GM18873 (cell line): ENCODE data around the gene LTB.
"Not testable (repeated sequence)": the region's sequence is repeated elsewhere in the genome, so short reads cannot be mapped to it uniquely, and the experiment has no call there.

Experiments used
- ATAC-seq: cut with Tn5 transposase; IDR thresholded peaks from one replicate; pipeline ENCODE4 v1.9.1; 2021; ENCODE audit warnings: mild to moderate bottlenecking, moderate library complexity, moderate number of reproducible peaks; ENCODE audit not compliant: unreplicated experiment, low FRiP score

Gene LTB

GRCh38 chr6:31609519-31610406 lies 27.5 kb upstream of the LTB start:
- no peak for ATAC-seq

- ATAC-seq, result no peak
Measured at GRCh38 chr6:31607317-31607716, 25.1 kb upstream of the LTB start.

GRCh38 chr6:31597006-31597405 lies 14.8 kb upstream of the LTB start:
- ATAC-seq, result no peak

- no peak for ATAC-seq
Measured at GRCh38 chr6:31592396-31592771, 10.2 kb upstream of the LTB start.

- not testable (repeated sequence) for ATAC-seq
Measured at GRCh38 chr6:31590691-31591090, 8.5 kb upstream of the LTB start.

GRCh38 chr6:31588871-31589650 lies 6.8 kb upstream of the LTB start:
- ATAC-seq, result no peak

- no peak for ATAC-seq
Measured at GRCh38 chr6:31587791-31588777, 5.9 kb upstream of the LTB start.

- ATAC-seq, result no peak
Measured at GRCh38 chr6:31586599-31587281, 4.5 kb upstream of the LTB start.

GRCh38 chr6:31586008-31586407 lies 3.8 kb upstream of the LTB start, which contains the start of gene LST1:
TSS of gene LST1 (plus strand) at chr6:31586277. CDS start at chr6:31587300, 1,023 bp downstream.
- no peak for ATAC-seq

GRCh38 chr6:31585491-31585890 lies 3.3 kb upstream of the LTB start:
- ATAC-seq, result no peak

GRCh38 chr6:31581434-31582229 lies 592 bp downstream of the LTB start:
- ATAC-seq, result no peak

GRCh38 chr6:31580807-31581433 lies 1.3 kb downstream of the LTB start:
- no peak for ATAC-seq

- ATAC-seq, result no peak
Measured at GRCh38 chr6:31580438-31580740, 1.8 kb downstream of the LTB start.

- no peak for ATAC-seq
Measured at GRCh38 chr6:31579546-31580437, 2.4 kb downstream of the LTB start.

GRCh38 chr6:31579119-31579505 lies 3.1 kb downstream of the LTB start:
- no peak for ATAC-seq

GRCh38 chr6:31578184-31579118 lies 3.8 kb downstream of the LTB start:
- ATAC-seq, result no peak

- no peak for ATAC-seq
Measured at GRCh38 chr6:31577579-31577966, 4.7 kb downstream of the LTB start.
